Subcutaneous adipose tissue (tissue), 4 donors: ENCODE results near the gene BICD1. TPM values are rescaled to one million over a fixed set of nuclear protein-coding genes. Genes with fewer than 3 reads are reported as not detected.

Source experiments
- total RNA-seq, 4 donors: library from RNA; depleted of rRNA; stranded (reverse); fragments of >200 nt; gene quantifications; one replicate each; pipeline ENCODE4 v1.1.0, GENCODE V29; 2016
- TF ChIP-seq, protein P1 (sequence below): fragments of 450-650 bp; IDR thresholded peaks from one replicate; pipeline ENCODE4 v1.5.1; 2016; ENCODE audit warnings: low read depth, mild to moderate bottlenecking, control low read depth, antibody characterized with exemption, moderate library complexity

BICD1 gene
- total RNA-seq, 4 donors from 2014 or later, result 8.2 to 9.6 (median 9.2) TPM

- TF ChIP-seq, protein P1, sequence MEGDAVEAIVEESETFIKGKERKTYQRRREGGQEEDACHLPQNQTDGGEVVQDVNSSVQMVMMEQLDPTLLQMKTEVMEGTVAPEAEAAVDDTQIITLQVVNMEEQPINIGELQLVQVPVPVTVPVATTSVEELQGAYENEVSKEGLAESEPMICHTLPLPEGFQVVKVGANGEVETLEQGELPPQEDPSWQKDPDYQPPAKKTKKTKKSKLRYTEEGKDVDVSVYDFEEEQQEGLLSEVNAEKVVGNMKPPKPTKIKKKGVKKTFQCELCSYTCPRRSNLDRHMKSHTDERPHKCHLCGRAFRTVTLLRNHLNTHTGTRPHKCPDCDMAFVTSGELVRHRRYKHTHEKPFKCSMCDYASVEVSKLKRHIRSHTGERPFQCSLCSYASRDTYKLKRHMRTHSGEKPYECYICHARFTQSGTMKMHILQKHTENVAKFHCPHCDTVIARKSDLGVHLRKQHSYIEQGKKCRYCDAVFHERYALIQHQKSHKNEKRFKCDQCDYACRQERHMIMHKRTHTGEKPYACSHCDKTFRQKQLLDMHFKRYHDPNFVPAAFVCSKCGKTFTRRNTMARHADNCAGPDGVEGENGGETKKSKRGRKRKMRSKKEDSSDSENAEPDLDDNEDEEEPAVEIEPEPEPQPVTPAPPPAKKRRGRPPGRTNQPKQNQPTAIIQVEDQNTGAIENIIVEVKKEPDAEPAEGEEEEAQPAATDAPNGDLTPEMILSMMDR, result no peak
These were observed 4.3 kb downstream of the BICD1 start for GRCh38 chr12:32110942-32111341.

DNA sequence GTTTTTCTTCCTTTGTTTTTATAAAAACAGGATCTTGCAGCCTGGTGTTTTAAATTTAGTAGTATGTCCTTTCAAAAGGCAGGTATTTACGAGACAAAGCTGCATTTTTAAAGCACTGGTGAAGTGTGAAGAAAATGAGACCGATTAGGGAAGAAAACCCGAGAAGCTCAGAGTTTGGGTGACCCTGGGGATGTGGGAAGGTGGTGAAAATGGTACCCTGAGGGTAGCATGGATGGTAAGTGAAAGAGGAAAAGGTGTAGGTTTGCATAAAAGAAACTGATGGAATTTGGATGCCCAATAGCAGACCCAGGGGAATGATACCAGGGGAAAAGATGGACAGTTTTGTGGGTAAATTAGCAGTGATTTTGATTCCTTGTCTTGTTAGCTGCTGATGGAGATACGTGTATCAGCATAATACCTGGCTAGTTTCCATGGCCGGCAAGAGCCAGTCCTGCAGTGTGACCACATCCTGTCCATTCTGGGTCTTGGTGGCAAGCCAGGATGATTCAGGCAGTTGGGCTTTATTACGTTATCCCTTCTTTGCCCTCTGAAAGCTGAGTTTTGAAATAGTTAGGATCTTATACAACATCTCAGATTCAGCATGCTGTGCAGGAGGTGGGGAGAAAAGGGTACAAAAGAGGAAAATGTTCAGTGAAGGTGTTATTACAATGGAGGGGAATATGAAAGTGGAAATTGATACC lies 8.9 kb downstream of the BICD1 start:
- TF ChIP-seq, protein P1, result no peak

DNA sequence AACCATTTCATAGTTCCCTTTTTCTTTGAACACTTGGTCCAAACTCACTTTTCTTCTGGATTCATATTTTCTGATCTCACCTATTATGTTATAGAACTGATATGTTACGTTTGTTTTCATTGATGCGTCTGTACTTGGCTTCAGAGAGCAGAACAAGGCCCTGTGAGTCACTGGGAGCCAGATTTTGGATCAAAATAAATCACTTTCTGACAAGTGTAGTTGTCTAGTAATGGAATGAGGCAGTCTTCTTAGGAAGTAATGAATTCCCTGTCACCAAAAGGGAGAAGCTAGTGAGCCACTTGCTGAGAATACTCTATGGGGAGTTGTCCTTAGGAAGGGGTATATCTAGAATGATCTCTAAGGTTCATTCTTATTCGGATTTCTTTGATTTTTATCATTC lies 10.2 kb downstream of the BICD1 start:
- TF ChIP-seq, protein P1, result no peak

DNA sequence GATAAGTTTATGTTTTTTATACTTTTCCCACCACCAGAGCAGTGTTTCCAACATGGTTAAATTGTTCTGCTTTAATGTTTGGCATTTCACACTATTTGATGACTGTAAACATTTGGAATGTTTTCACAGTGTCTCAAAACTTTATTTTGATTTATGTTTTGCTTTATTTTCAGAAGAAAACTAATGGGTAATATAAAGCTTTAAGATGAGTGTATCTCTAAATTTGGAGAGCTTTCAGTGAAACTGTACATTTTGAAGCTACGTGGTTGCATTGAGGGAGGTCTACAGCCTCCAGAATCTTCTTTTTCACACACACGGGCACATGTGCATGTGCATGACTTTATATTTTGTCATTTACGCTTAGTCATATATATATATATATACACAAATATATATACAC lies 10.7 kb downstream of the BICD1 start:
- TF ChIP-seq, protein P1, result no peak

DNA sequence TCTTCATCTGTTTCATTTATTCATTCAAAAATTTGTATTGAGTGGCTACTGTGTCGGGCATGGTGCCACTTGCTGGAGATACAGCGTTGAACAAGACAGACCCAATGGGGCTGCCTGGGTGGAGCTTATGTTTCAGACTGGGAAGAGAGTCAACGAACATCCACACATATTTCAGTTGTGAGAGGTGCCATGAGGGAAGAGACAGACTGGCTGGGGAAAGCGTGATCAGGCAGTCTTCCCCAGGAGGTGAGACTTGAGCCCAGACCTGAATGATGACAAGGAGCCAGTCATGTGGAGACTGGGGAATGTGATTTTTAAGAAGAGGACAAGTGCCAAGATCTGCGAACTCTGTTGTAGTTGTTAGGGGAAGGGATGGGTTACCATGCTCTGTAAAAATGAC lies 12.2 kb downstream of the BICD1 start:
- TF ChIP-seq, protein P1, result no peak

DNA sequence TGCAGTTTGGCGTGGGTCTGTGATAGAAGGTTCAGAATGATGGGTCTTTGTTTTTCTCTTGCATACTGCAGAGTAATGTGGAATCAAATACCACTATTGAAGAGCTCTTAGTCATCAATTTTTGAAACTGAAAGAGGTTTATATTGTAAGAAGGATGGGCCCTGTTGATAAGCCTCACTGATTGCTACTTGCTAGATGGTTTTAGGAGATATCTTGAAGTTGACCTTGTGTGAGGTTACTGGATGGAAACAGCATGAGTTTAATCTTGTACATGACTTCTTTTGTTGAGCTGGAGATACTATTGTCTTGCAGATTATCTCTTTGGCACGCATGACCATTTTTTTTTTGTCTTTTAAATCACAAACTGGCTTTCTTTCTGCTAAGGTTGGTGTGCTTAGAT lies 13.8 kb downstream of the BICD1 start:
- TF ChIP-seq, protein P1, result no peak

GRCh38 chr12:32124637-32125036 lies 18.0 kb downstream of the BICD1 start:
- TF ChIP-seq, protein P1, result no peak
